ENCODE measurements around the gene PIGC.
A peak's percentile ranks its signal among the peaks of the same experiment; 100 is the strongest.

Gene PIGC

DNA sequence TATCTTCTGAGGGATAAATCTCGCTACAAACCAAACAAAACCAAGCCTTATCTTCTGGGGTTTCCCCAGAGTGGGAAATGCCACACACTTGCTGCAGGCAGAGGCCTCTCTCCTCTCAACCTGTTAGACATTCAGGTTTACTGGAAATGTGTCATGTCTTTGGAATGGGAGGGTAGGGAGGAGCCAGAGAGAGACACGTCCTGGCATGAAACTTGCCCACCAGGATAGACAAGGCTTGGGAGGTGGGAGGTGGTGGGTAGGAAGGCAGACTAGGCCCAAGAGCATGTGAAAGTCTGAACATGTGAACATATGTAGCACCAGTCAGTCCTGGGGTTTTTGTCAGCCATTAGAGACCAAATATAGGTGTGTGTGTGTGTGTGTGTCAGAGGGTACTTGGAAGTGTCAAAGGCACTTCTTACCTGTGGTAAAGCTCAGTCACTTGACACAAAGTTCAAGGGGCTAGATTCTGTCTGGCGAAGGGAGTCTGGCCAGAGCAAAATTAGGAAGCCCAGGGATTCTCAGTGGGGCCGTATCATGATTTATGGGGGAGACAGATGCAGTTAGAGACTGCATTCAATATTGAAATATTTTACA is 32.4 kb upstream of the PIGC start:
- no peaks in the 10 kb centered on the region for H3K9me3 ChIP-seq

DNA sequence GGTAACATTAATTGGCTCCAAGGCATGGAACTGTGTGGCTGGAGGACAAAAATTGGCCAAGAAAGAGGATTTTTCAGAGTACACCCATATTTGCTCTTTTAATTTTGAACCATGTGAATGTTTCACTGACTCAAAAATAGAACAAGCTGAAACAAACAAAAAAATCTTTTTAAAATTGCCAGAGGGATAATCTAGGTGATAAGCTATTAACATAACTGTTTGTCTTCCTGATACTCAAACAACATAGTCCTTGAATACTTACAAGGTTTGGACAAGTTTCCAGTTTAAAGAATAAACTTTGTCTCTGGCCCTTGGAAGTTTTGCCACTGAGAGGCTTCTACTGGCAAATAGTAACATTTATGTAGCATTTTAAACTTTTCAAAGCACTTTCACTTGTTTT is 30.0 kb upstream of the PIGC start:
- H3K9me3 ChIP-seq = no peaks in the 10 kb centered on the region
- in situ Hi-C loops (cut with MboI; ENCODE audit: low sequenced_read_pairs) = no loop called here
- no peak for DNase-seq (ENCODE audit: low spot score in 2 of 2)
- no peak overlapping the region for H3K4me3 ChIP-seq
- H3K36me3 ChIP-seq (replicated peaks) = no peaks in the 10 kb centered on the region
- H3K4me1 ChIP-seq = no peaks in the 10 kb centered on the region
- peaks cover 4% of the 10 kb centered on the region; the same call in 1 of the 2 replicates for H3K27me3 ChIP-seq (ENCODE audit: low read depth)

More for the DNA sequence above, 32.4 kb upstream of the PIGC start:
- no peaks in the 10 kb centered on the region for H3K36me3 ChIP-seq (replicated peaks)
- no peak for DNase-seq (ENCODE audit: low spot score in 2 of 2)
- in situ Hi-C loops (cut with MboI; ENCODE audit: low sequenced_read_pairs) = no loop called here
- H3K27me3 ChIP-seq (ENCODE audit: low read depth) = peaks cover 9% of the 10 kb centered on the region; the same call in 1 of the 2 replicates
- H3K4me3 ChIP-seq = no peak overlapping the region
- H3K4me1 ChIP-seq = no peaks in the 10 kb centered on the region

DNA sequence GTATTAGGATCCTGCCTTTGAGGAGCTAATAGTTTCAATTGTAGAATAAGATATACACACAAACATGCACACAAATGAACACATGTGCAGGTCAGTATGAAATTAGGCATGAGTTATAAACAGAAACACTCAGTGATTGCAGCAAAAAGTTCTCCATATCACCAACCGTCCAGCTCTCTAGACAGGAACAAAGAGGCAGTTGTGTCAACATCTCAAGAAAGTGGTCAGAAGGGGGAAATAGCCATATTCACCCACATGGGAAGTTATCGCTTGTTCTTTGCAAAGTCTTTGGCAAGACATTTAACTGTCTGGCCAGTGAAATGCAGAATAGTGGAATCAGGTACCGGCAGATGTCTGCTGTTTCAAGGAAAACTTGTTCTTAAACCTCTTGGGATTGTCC is 29.4 kb upstream of the PIGC start:
- H3K4me1 ChIP-seq = no peaks in the 10 kb centered on the region
- in situ Hi-C loops (cut with MboI; ENCODE audit: low sequenced_read_pairs) = no loop called here
- DNase-seq (ENCODE audit: low spot score in 2 of 2) = no peak
- peaks cover 4% of the 10 kb centered on the region; the same call in 1 of the 2 replicates for H3K27me3 ChIP-seq (ENCODE audit: low read depth)
- H3K36me3 ChIP-seq (replicated peaks) = no peaks in the 10 kb centered on the region
- no peak overlapping the region for H3K4me3 ChIP-seq
- no peaks in the 10 kb centered on the region for H3K9me3 ChIP-seq

DNA sequence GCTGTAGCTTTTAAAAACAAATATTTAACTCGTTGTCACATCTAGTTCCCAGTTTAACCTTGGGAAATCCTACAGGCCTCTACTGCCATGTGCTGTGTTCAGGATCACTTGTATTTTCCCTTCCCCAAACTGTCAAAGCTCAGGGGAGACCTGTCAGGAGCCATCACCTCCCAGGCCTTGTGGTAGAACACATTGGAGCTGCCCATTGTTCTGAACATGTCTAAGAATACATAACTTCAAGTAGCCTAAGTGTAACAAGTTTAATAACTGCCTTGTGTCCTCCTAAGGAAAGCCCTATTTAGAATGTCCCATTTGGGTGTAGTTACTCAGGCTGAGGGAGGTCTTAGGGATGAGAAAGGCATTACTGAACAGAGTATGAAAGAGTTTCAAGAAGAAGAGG is 28.6 kb upstream of the PIGC start:
- in situ Hi-C loops (cut with MboI; ENCODE audit: low sequenced_read_pairs) = no loop called here
- no peaks in the 10 kb centered on the region for H3K36me3 ChIP-seq (replicated peaks)
- no peaks in the 10 kb centered on the region for H3K9me3 ChIP-seq
- DNase-seq (ENCODE audit: low spot score in 2 of 2) = no peak
- peaks cover 4% of the 10 kb centered on the region; the same call in 1 of the 2 replicates for H3K27me3 ChIP-seq (ENCODE audit: low read depth)
- no peaks in the 10 kb centered on the region for H3K4me1 ChIP-seq
- H3K4me3 ChIP-seq = no peak overlapping the region

DNA sequence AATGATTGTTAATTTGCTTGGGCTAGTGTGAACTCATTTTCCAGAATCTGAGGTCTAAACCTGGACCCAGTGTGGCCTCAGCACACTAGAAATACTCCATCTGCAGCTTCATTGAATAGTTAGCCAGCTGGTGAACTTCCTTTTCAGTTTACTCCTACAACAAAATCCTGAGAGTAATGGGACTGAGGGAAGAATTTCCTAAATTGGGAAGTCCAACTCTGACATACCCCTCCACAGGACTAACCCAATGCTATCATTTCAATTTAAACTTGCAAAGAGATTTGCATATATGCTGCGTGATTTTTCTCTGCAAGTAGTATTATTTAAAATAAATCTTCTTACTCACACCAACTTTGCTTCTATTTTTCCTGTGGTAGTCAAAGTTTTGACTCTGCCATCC is 27.8 kb upstream of the PIGC start:
- H3K36me3 ChIP-seq (replicated peaks) = no peaks in the 10 kb centered on the region
- no peaks in the 10 kb centered on the region for H3K4me1 ChIP-seq
- H3K9me3 ChIP-seq = no peaks in the 10 kb centered on the region
- H3K4me3 ChIP-seq = no peak overlapping the region
- no peak for DNase-seq (ENCODE audit: low spot score in 2 of 2)
- peaks cover 4% of the 10 kb centered on the region; the same call in 1 of the 2 replicates for H3K27me3 ChIP-seq (ENCODE audit: low read depth)
- in situ Hi-C loops (cut with MboI; ENCODE audit: low sequenced_read_pairs) = no loop called here

DNA sequence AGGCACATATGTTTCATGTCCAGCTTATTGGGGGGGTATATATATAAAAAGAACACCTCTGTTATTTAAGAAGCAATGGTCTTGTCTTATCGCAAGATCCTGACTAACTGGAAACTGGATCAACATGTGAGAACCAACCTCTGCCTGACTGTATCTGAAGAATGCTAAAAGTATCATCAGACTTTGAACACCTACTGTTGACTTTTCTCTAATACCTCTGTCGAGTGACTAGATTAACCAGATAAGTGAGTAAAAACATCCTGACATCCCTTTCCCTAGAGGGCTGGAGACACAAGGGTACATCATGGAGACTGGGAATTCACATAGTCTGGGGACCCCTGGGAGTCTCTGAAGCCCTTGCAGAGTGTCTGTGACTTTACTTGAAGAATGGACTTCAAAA is 26.3 kb upstream of the PIGC start:
- Histone ChIP-seq H3K4me1 (no peaks in the 10 kb centered on the region), H3K9me3 (no peaks in the 10 kb centered on the region), H3K27me3 (ENCODE audit: low read depth) (peaks cover 4% of the 10 kb centered on the region; the same call in 1 of the 2 replicates), H3K4me3 (no peak overlapping the region), H3K36me3 (replicated peaks) (no peaks in the 10 kb centered on the region)
- no peak for DNase-seq (ENCODE audit: low spot score in 2 of 2)
- in situ Hi-C loops (cut with MboI; ENCODE audit: low sequenced_read_pairs) = no loop called here

DNA sequence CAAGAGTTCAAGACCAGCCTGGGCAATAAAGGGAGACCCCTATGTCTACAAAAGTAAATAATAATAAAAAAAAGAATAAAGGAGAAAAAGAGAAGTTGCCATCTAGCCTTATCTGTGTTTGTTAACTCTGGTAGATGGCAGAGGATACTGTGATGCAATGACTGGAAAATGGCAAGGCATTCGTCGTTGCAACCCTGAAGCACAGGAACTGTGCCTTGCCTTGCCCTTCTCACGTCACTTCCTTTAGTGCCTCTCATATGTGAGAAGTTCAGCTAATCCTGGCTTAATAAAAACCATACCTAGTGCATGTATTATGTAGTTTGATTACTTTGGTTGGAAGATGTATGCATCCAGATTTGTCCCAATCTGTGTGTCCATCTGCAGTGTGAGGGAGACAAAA is 25.8 kb upstream of the PIGC start:
- Histone ChIP-seq H3K36me3 (replicated peaks) (no peaks in the 10 kb centered on the region), H3K4me3 (no peak overlapping the region), H3K4me1 (no peaks in the 10 kb centered on the region), H3K27me3 (ENCODE audit: low read depth) (no peaks in the 10 kb centered on the region), H3K9me3 (no peaks in the 10 kb centered on the region)
- in situ Hi-C loops (cut with MboI; ENCODE audit: low sequenced_read_pairs) = no loop called here
- DNase-seq (ENCODE audit: low spot score in 2 of 2) = no peak

DNA sequence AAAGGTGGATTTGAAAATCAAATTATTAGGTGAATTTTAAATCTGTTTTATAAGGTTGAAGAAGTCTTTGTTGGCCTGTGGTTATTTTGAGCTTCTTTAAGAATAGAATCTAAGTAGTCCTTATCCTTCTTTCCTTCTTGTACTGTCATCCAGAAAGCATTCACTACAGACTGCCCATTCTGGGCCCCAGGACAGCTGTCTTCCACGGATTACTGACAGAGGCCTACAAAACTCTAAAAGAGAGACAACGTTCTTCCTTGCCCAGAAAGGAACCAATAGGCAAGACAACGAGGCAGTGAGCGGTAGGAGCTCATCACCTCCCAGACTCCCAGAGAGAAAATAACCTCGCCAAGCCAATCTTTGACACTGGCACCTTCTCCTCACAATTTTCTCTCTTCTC is 24.4 kb upstream of the PIGC start:
- no peaks in the 10 kb centered on the region for H3K4me1 ChIP-seq
- DNase-seq (ENCODE audit: low spot score in 2 of 2) = no peak
- no peaks in the 10 kb centered on the region for H3K27me3 ChIP-seq (ENCODE audit: low read depth)
- H3K36me3 ChIP-seq (replicated peaks) = no peaks in the 10 kb centered on the region
- in situ Hi-C loops (cut with MboI; ENCODE audit: low sequenced_read_pairs) = no loop called here
- no peak overlapping the region for H3K4me3 ChIP-seq
- no peaks in the 10 kb centered on the region for H3K9me3 ChIP-seq

DNA sequence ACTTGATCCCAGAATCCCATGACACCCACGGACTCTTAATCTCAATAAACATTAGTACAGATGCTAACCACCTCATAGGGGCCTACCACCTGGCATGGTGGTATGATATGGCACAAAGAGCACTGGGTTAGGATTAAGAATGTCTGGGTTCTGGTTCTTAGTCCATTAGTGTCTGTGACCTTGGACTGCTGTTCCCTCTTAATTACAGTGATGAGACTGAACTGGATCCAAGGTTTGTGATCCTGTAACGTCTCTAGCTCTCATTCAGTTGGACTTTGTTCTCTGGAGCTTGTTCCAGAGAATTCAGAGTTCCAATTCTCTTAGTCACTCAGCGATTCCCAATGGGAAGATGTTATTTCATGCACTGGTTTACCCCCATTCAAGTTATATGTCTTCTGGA is 23.6 kb upstream of the PIGC start:
- DNase-seq (ENCODE audit: low spot score in 2 of 2) = no peak
- no peak overlapping the region for H3K4me3 ChIP-seq
- no peaks in the 10 kb centered on the region for H3K4me1 ChIP-seq
- H3K36me3 ChIP-seq (replicated peaks) = no peaks in the 10 kb centered on the region
- in situ Hi-C loops (cut with MboI; ENCODE audit: low sequenced_read_pairs) = no loop called here
- H3K9me3 ChIP-seq = no peaks in the 10 kb centered on the region
- no peaks in the 10 kb centered on the region for H3K27me3 ChIP-seq (ENCODE audit: low read depth)

DNA sequence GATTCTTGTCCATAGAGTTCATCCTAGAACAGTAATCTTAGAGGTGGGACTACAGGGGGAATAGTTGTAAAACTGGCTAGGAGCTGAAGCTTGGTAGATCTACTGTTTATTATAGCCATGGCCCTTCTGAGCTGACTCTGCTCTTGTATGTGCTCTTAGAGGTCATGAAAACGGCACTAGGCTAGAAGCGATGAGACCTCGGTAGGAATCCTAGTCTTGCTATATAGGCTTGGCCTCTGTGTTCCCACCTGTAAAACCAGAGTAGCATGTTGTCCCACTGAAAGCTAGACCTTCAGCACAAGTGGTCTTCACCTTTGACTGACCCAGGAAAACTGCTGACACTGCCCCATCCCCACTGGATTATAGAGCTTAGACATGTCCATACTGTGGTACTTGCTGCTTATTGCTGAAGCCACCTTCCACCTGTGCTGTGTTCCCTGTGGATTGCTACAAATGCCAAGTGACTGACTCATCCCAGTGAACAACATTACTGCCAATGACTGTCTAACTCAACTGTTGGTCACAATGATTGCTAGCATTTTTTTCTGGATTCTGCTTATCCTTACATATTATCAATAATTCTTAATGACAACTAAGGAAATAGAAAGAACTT is 23.0 kb upstream of the PIGC start:
- H3K36me3 ChIP-seq (replicated peaks) = no peaks in the 10 kb centered on the region
- no peak for DNase-seq (ENCODE audit: low spot score in 2 of 2)
- peaks cover 3% of the 10 kb centered on the region; the same call in 1 of the 2 replicates for H3K4me1 ChIP-seq
- H3K27me3 ChIP-seq (ENCODE audit: low read depth) = no peaks in the 10 kb centered on the region
- H3K9me3 ChIP-seq = no peaks in the 10 kb centered on the region
- in situ Hi-C loops (cut with MboI; ENCODE audit: low sequenced_read_pairs) = no loop called here
- H3K4me3 ChIP-seq = no peak overlapping the region

DNA sequence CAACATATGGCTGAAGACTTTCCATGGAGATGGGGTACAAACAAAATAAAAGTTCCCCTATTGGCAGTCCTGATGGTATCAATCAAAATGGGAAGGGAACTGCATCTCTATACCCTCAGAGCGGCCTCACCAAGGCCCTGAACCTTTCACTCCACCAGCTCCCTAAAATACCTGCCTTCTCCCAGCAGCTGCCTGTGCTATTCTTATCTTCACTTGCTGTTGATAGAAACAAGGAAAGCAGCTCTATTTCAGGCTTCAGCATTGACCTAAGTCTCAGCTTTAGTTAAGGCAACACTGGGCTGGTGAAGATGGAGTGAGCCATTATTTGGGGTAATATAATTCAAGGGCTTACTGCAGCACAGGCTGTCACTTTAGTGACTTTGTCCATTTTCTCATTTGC is 21.7 kb upstream of the PIGC start:
- Histone ChIP-seq H3K4me1 (peaks cover 13% of the 10 kb centered on the region), H3K9me3 (no peaks in the 10 kb centered on the region), H3K4me3 (no peak overlapping the region), H3K27me3 (ENCODE audit: low read depth) (no peaks in the 10 kb centered on the region), H3K36me3 (replicated peaks) (no peaks in the 10 kb centered on the region)
- DNase-seq (ENCODE audit: low spot score in 2 of 2) = no peak
- in situ Hi-C loops (cut with MboI; ENCODE audit: low sequenced_read_pairs) = no loop called here

DNA sequence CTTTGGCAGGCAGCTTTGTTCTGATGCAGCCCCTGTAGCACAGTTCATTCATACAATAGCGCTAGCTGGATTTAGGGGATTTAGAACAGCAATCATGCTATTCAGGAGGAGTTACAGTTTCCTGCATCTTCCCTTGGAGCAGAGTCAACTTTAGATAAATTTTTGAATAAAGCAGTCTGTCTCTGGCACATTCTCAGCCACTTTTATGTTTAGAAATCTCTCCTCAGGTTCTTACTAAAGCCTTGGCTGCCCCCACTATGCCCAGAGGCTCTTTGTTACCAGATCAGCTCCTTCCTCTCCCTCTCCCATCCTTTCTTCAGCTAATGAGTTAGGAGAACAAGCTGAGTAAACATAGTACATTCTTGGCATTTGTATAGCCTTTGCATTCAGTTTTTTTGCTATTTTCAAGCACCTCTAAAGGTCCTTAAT is 17.0 kb upstream of the PIGC start:
- H3K27me3 ChIP-seq (ENCODE audit: low read depth) = no peaks in the 10 kb centered on the region
- peaks cover 26% of the 10 kb centered on the region for H3K4me1 ChIP-seq
- in situ Hi-C loops (cut with MboI; ENCODE audit: low sequenced_read_pairs) = no loop called here
- H3K4me3 ChIP-seq = no peak overlapping the region
- peak; percentile 76 to 89 for DNase-seq (ENCODE audit: low spot score in 2 of 2)
- no peaks in the 10 kb centered on the region for H3K36me3 ChIP-seq (replicated peaks)
- H3K9me3 ChIP-seq = no peaks in the 10 kb centered on the region

DNA sequence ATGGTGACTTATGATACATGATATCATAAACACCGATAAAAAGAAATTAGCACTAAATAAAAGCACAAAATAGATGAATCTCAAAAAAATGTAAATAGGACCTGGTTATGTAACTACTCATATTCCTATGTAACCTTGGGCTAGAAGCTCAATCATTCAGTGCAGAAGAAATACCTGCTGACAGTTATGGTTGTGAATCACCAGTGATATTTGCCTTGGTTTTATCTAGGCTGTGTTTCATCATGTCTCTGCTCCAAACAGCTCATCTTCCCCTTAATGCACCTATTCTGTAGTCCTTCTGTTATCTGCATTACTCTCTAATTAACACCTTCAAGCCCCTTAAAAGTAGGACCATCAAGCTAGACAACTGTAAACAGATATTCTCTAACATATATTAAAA is 16.3 kb upstream of the PIGC start:
- H3K27me3 ChIP-seq (ENCODE audit: low read depth) = no peaks in the 10 kb centered on the region
- H3K4me1 ChIP-seq = peaks cover 26% of the 10 kb centered on the region
- no peak for DNase-seq (ENCODE audit: low spot score in 2 of 2)
- H3K36me3 ChIP-seq (replicated peaks) = no peaks in the 10 kb centered on the region
- H3K4me3 ChIP-seq = no peak overlapping the region
- no peaks in the 10 kb centered on the region for H3K9me3 ChIP-seq
- in situ Hi-C loops (cut with MboI; ENCODE audit: low sequenced_read_pairs) = no loop called here

DNA sequence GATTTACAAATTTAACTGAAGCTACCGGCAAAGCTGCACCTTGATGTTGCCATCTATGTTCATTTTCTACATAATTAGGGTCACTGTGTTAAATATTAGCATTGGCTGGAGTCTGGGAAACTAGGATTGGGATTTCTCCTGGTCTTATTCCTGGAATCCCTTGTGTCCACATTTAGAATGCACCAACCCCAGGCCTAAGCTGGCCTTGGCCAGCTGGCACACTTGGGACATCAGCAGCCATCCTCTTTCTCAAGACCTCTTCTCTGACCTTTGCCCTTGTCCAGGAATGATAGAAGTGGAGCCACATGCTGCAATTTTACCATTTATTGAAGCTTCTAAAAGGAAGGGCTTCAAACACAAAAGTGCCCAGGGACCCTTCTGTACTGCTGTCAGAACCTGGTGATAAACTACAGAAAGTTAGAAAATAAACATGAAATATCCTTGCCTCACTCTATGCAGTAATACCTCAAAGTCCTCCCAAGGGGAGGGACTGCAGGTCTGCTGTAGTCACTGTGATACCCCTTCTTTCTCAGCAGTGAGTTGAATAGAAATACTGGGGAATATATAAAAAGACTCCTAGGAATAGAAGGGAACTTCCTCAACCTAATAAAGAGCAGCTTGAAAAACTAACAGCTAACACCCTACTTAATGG is 13.7 kb upstream of the PIGC start:
- in situ Hi-C loops (cut with MboI; ENCODE audit: low sequenced_read_pairs) = loop anchor here (10.0 kb wide), 1 partner anchor 257 kb away; no protein-coding TSS in a partner anchor
- Histone ChIP-seq H3K4me3 (no peak overlapping the region), H3K36me3 (replicated peaks) (no peaks in the 10 kb centered on the region), H3K27me3 (ENCODE audit: low read depth) (no peaks in the 10 kb centered on the region), H3K9me3 (no peaks in the 10 kb centered on the region), H3K4me1 (peaks cover 26% of the 10 kb centered on the region)
- DNase-seq (ENCODE audit: low spot score in 2 of 2) = no peak
